ENCODE results near the gene SASH1.

Gene SASH1

GRCh38 chr6:148461986-148462577 is 119.4 kb downstream of the SASH1 start:
- DNase-seq, result no peak

- DNase-seq, result no peak
Measured at GRCh38 chr6:148463671-148464070, 121.0 kb downstream of the SASH1 start.

GRCh38 chr6:148464319-148465010 is 121.8 kb downstream of the SASH1 start:
- DNase-seq, result peak; percentile 27

GRCh38 chr6:148465011-148465335 is 122.3 kb downstream of the SASH1 start:
- DNase-seq, result no peak

- DNase-seq, result no peak
Measured at GRCh38 chr6:148465670-148466069, 123.0 kb downstream of the SASH1 start.

GRCh38 chr6:148466158-148466557 is 123.5 kb downstream of the SASH1 start:
- no peak for DNase-seq

GRCh38 chr6:148467926-148468325 is 125.3 kb downstream of the SASH1 start:
- no peak for DNase-seq

GRCh38 chr6:148470156-148470555 is 127.5 kb downstream of the SASH1 start:
- DNase-seq, result no peak

GRCh38 chr6:148470606-148471465 is 128.2 kb downstream of the SASH1 start:
- DNase-seq, result no peak

GRCh38 chr6:148471624-148472159 is 129.1 kb downstream of the SASH1 start:
- no peak for DNase-seq

- DNase-seq, result no peak
Measured at GRCh38 chr6:148472171-148473105, 129.8 kb downstream of the SASH1 start.

GRCh38 chr6:148479497-148479896 is 136.9 kb downstream of the SASH1 start:
- DNase-seq, result no peak

- DNase-seq, result no peak
Measured at GRCh38 chr6:148487461-148487860, 144.8 kb downstream of the SASH1 start.

- DNase-seq, result no peak
Measured at GRCh38 chr6:148491638-148492251, 149.1 kb downstream of the SASH1 start.

GRCh38 chr6:148492654-148493290 is 150.1 kb downstream of the SASH1 start:
- no peak for DNase-seq

- DNase-seq, result no peak
Measured at GRCh38 chr6:148493424-148493823, 150.8 kb downstream of the SASH1 start.

GRCh38 chr6:148494226-148494625 is 151.6 kb downstream of the SASH1 start:
- DNase-seq, result no peak

GRCh38 chr6:148495029-148495428 is 152.4 kb downstream of the SASH1 start:
- no peak for DNase-seq

- DNase-seq, result no peak
Measured at GRCh38 chr6:148497257-148497656, 154.6 kb downstream of the SASH1 start.

GRCh38 chr6:148497717-148498116 is 155.1 kb downstream of the SASH1 start:
- DNase-seq, result no peak

- no peak for DNase-seq
Measured at GRCh38 chr6:148500402-148500801, 157.8 kb downstream of the SASH1 start.

- no peak for DNase-seq
Measured at GRCh38 chr6:148501178-148501590, 158.5 kb downstream of the SASH1 start.
